IMR-90 (cell line): Measurements from ENCODE around the gene SERBP1. TPM values are rescaled to one million over a fixed set of nuclear protein-coding genes. Genes with fewer than 3 reads are reported as not detected.

Source experiments
- ATAC-seq: fragments of 200-7000 bp; cut with Tn5 transposase; 2 replicates; pipeline ENCODE4 v1.9.1; 2020; ENCODE audit warnings: low read depth, mild to moderate bottlenecking, moderate library complexity
- BruUV-seq: library from RNA; stranded (reverse); fragments of 400-500 nt; replicated peaks from 2 replicates; lab custom pipeline; 2021; lab: Mats Ljungman, UMichigan
- CTCF ChIA-PET: fragments of 300-600 bp; formaldehyde crosslinking; extraction: SDS; loops from one replicate; lab custom pipeline; 2021; ENCODE audit warnings: antibody characterized with exemption; lab: Yijun Ruan, JAX
- POLR2A ChIA-PET: fragments of 300-600 bp; sonication (Branson Sonifier 250); formaldehyde crosslinking; loops from one replicate; lab custom pipeline; 2022; ENCODE audit warnings: antibody characterized with exemption; ENCODE audit not compliant: unreplicated experiment; lab: Charles Lee
- DNase-seq: peaks from one replicate; pipeline ENCODE4 v3.0.0; 2013
- H2AFZ ChIP-seq: replicated peaks from 2 replicates; pipeline ENCODE3; 2013; ENCODE audit warnings: low read length, mild to moderate bottlenecking; ENCODE audit not compliant: poor library complexity
- H2AK5ac ChIP-seq: 2 replicates; pipeline ENCODE4 v1.6.1; 2013; ENCODE audit warnings: low read depth, low read length, inconsistent platforms
- H2AK9ac ChIP-seq: replicated peaks from 2 replicates; pipeline ENCODE3; 2013; ENCODE audit warnings: mild to moderate bottlenecking, low read depth, low read length, moderate library complexity; ENCODE audit not compliant: poor library complexity
- H2BK120ac ChIP-seq: 2 replicates; pipeline ENCODE4 v1.6.1; 2013; ENCODE audit warnings: low read depth, low read length, inconsistent platforms
- H2BK15ac ChIP-seq: 3 replicates; pipeline ENCODE4 v1.6.1; 2013; ENCODE audit warnings: low read depth, low read length, inconsistent platforms
- H2BK20ac ChIP-seq: 2 replicates; pipeline ENCODE4 v1.6.1; 2013; ENCODE audit warnings: low read depth, mild to moderate bottlenecking, inconsistent platforms, low read length, moderate library complexity
- H2BK5ac ChIP-seq: 2 replicates; pipeline ENCODE4 v1.6.1; 2013; ENCODE audit warnings: mild to moderate bottlenecking, low read depth, low read length, inconsistent platforms; ENCODE audit not compliant: poor library complexity, severe bottlenecking
- H3K14ac ChIP-seq: replicated peaks from 2 replicates; pipeline ENCODE4 v1.6.1; 2013; ENCODE audit warnings: low read depth, low read length, inconsistent platforms
- H3K18ac ChIP-seq: 2 replicates; pipeline ENCODE4 v1.6.1; 2013; ENCODE audit warnings: low read depth, low read length, control low read depth
- H3K23ac ChIP-seq: 2 replicates; pipeline ENCODE4 v1.6.1; 2013; ENCODE audit warnings: low read depth, low read length, inconsistent platforms
- H3K27ac ChIP-seq: 2 replicates; pipeline ENCODE4 v1.5.1; 2013; ENCODE audit warnings: mild to moderate bottlenecking, control low read depth, low read length; ENCODE audit not compliant: insufficient read depth
- H3K27me3 ChIP-seq: 2 replicates; pipeline ENCODE4 v1.6.1; 2013; ENCODE audit warnings: low read length; ENCODE audit not compliant: control insufficient read depth, insufficient read depth
- H3K36me3 ChIP-seq: 2 replicates; pipeline ENCODE4 v1.6.1; 2013; ENCODE audit warnings: low read length, mixed read lengths; ENCODE audit not compliant: control insufficient read depth, insufficient read depth
- H3K4ac ChIP-seq: 2 replicates; pipeline ENCODE4 v1.6.1; 2013; ENCODE audit warnings: low read depth, low read length, inconsistent platforms
- H3K4me1 ChIP-seq: 2 replicates; pipeline ENCODE4 v1.6.1; 2013; ENCODE audit warnings: low read length, mixed read lengths; ENCODE audit not compliant: control insufficient read depth, insufficient read depth
- H3K4me2 ChIP-seq: 2 replicates; pipeline ENCODE4 v1.6.1; 2013; ENCODE audit warnings: low read depth, mild to moderate bottlenecking, control low read depth, low read length, moderate library complexity
- H3K4me3 ChIP-seq: 2 replicates; pipeline ENCODE4 v1.5.1; 2013; ENCODE audit warnings: low read depth, mild to moderate bottlenecking, control low read depth, low read length, moderate library complexity; ENCODE audit not compliant: insufficient read depth
- H3K56ac ChIP-seq: 2 replicates; pipeline ENCODE4 v1.6.1; 2013; ENCODE audit warnings: low read length, inconsistent platforms; ENCODE audit not compliant: insufficient read depth; ENCODE audit errors: extremely low read depth
- H3K79me1 ChIP-seq, 2 experiments: 2 replicates each; pipeline ENCODE4 v1.6.1; 2013; ENCODE audit warnings: low read length in 2 of 2, inconsistent platforms in 1 of 2, low read depth in 1 of 2
- H3K9ac ChIP-seq: 2 replicates; pipeline ENCODE4 v1.6.1; 2013; ENCODE audit warnings: low read depth, low read length, control low read depth
- H3K9me1 ChIP-seq: 2 replicates; pipeline ENCODE4 v1.6.1; 2013; ENCODE audit warnings: low read length, inconsistent platforms; ENCODE audit not compliant: insufficient read depth
- H3K9me3 ChIP-seq: 2 replicates; pipeline ENCODE4 v1.6.1; 2013; ENCODE audit warnings: low read length; ENCODE audit not compliant: control insufficient read depth, insufficient read depth
- H4K20me1 ChIP-seq: 2 replicates; pipeline ENCODE4 v1.6.1; 2013; ENCODE audit warnings: low read length, inconsistent platforms; ENCODE audit not compliant: insufficient read depth
- H4K5ac ChIP-seq: 2 replicates; pipeline ENCODE4 v1.6.1; 2013; ENCODE audit warnings: mild to moderate bottlenecking, low read depth, low read length, control low read depth
- H4K8ac ChIP-seq, 2 experiments: 2 replicates each; pipeline ENCODE4 v1.6.1; 2013; ENCODE audit warnings: low read depth in 2 of 2, low read length in 2 of 2, control low read depth in 1 of 2, inconsistent platforms in 1 of 2
- H4K91ac ChIP-seq: 2 replicates; pipeline ENCODE4 v1.6.1; 2013; ENCODE audit warnings: low read depth, low read length, inconsistent platforms; ENCODE audit not compliant: insufficient read depth
- BHLHE40 ChIP-seq: fragments of 150-350 bp; IDR thresholded peaks from 2 replicates; pipeline ENCODE4 v1.6.1; 2016; ENCODE audit warnings: mild to moderate bottlenecking, low read depth, low read length
- MXI1 ChIP-seq: IDR thresholded peaks from 2 replicates; pipeline ENCODE4 v1.6.1; 2012; ENCODE audit warnings: low read depth, mild to moderate bottlenecking, low read length, moderate library complexity, borderline replicate concordance
- POLR2A ChIP-seq: IDR thresholded peaks from 2 replicates; pipeline ENCODE4 v1.6.1; 2012; ENCODE audit warnings: mild to moderate bottlenecking, low read depth, low read length
- RCOR1 ChIP-seq: IDR thresholded peaks from 2 replicates; pipeline ENCODE4 v1.6.1; 2012; ENCODE audit warnings: mild to moderate bottlenecking, low read length, improper control_type of control experiment; ENCODE audit not compliant: insufficient replicate concordance
- RFX5 ChIP-seq: IDR thresholded peaks from 2 replicates; pipeline ENCODE4 v1.8.0; 2012; ENCODE audit warnings: low read depth, mild to moderate bottlenecking, low read length, moderate library complexity
- USF2 ChIP-seq: fragments of 150-350 bp; IDR thresholded peaks from 2 replicates; pipeline ENCODE4 v1.6.1; 2017; ENCODE audit warnings: mild to moderate bottlenecking, antibody characterized with exemption, low read length, low read depth
- WGBS, 2 experiments: methylation state at CpG; one replicate each; pipeline versions ENCODE4 v1.1.5 to v1.1.7; 2013; ENCODE audit warnings: missing lambda C conversion rate in 2 of 2; ENCODE audit not compliant: insufficient read length in 1 of 2; ENCODE audit errors: extremely low coverage in 2 of 2; 5-methylcytosine and 5-hydroxymethylcytosine counted together
- dilution Hi-C: fragments of 300-500 bp; cut with HindIII; formaldehyde crosslinking; loops from one replicate; pipeline ENCODE4 v1.14.3; 2018; ENCODE audit warnings: low sequenced_read_pairs; ENCODE audit not compliant: unreplicated experiment
- in situ Hi-C: fragments of 300-500 bp; cut with MboI; formaldehyde crosslinking; loops from 3 replicates; pipeline ENCODE4 v1.14.3; 2019; ENCODE audit warnings: low sequenced_read_pairs, inconsistent platforms, mixed read lengths
- intact Hi-C: fragments of 100-400 bp; cut with micrococcal nuclease; formaldehyde crosslinking; loops from 2 replicates; pipeline ENCODE4 v1.10.0; 2022
- polyA plus RNA-seq, 3 experiments: library from polyadenylated mRNA; depleted of rRNA; stranded (reverse); fragments of >200 nt; gene quantifications; 2 replicates each; pipeline ENCODE4 v1.2.3, GENCODE V29; 2012; ENCODE audit warnings: low replicate concordance in 1 of 3
- total RNA-seq: library from RNA; depleted of rRNA; stranded (reverse); fragments of >200 nt; gene quantifications from 2 replicates; pipeline ENCODE4 v1.2.3, GENCODE V29; 2012

The SERBP1 gene
- total and polyA plus RNA-seq, 2 of the 4 experiments (the other 2 are of a cell fraction), result 94.1 to 153 TPM

- H3K27me3 ChIP-seq, result no peaks in the 10 kb centered on the region
- dilution Hi-C loops, result no loop called here
- BruUV-seq, result no TSS peak
Measured at GRCh38 chr1:67393737-67394136, 36.5 kb downstream of the SERBP1 start.

More at GRCh38 chr1:67393737-67394136, 36.5 kb downstream of the SERBP1 start:
- Histone ChIP-seq H4K20me1 (no peaks in the 10 kb centered on the region), H2AFZ (no peak overlapping the region), H3K27ac (no peak overlapping the region), H3K18ac (no peak overlapping the region), H3K9ac (no peak overlapping the region), H2BK20ac (no peak overlapping the region), H3K4ac (no peak overlapping the region), H4K5ac (no peak overlapping the region), H3K4me2 (no peak overlapping the region), H2BK5ac (no peak overlapping the region), H3K36me3 (no peaks in the 10 kb centered on the region; the same call in 1 of the 2 replicates), H2AK9ac (no peak overlapping the region), H4K91ac (no peak overlapping the region), H3K56ac (no peak overlapping the region), H3K9me1 (peaks cover 3% of the 10 kb centered on the region; the same call in 1 of the 2 replicates), H3K4me1 (peaks cover 1% of the 10 kb centered on the region; the same call in 1 of the 2 replicates), H3K4me3 (no peak overlapping the region), H2BK15ac (no peak overlapping the region), H2BK120ac (no peak overlapping the region), H2AK5ac (no peak overlapping the region), H3K79me1 (no peaks in the 10 kb centered on the region), H3K23ac (no peak overlapping the region), H3K9me3 (no peaks in the 10 kb centered on the region), H4K8ac (no peak overlapping the region), H3K14ac (no peak overlapping the region)
- in situ Hi-C loops, result no loop called here
- intact Hi-C loops, result no loop called here
- ATAC-seq (no peak), DNase-seq (no peak)
- ChIA-PET POLR2A (no interaction called here), CTCF (no interaction called here)
- WGBS, 2 experiments, result 67% methylated on average over 1 of the region's 3 CpGs; no CpG with 5 or more reads in 1 of the 2 experiments
- no peak for TF ChIP-seq BHLHE40
- TF ChIP-seq USF2, result no peak
- no peak for TF ChIP-seq RFX5
- no peak for TF ChIP-seq POLR2A
- TF ChIP-seq MXI1, result no peak
- no peak for TF ChIP-seq RCOR1
